Activated naive CD4-positive, alpha-beta T cell treated with anti-CD3 and anti-CD28 coated beads for 36 hours (primary cell): ENCODE data around the gene AKR1C1. TPM values are rescaled to one million over a fixed set of nuclear protein-coding genes. Genes with fewer than 3 reads are reported as not detected.
"Not testable (repeated sequence)": the region's sequence is repeated elsewhere in the genome, so short reads cannot be mapped to it uniquely, and the experiment has no call there.

Source experiments
- CTCF ChIA-PET: fragments of 350-600 bp; sonication (Branson Sonifier 250); formaldehyde crosslinking; loops from one replicate; lab custom pipeline; 2021; ENCODE audit warnings: antibody characterized with exemption; lab: Charles Lee
- DNase-seq: peaks from one replicate; pipeline ENCODE4 v3.0.0-alpha.2; 2020
- H3K27ac Mint-ChIP-seq: one replicate; pipeline ENCODE4 v1.8.0; 2021; ENCODE audit warnings: mild to moderate bottlenecking, mixed read lengths
- H3K27me3 Mint-ChIP-seq: one replicate; pipeline ENCODE4 v1.8.0; 2021; ENCODE audit warnings: low read depth, mixed read lengths
- H3K36me3 Mint-ChIP-seq: one replicate; pipeline ENCODE4 v1.8.0; 2021; ENCODE audit warnings: low read depth, mixed read lengths
- H3K4me1 Mint-ChIP-seq: one replicate; pipeline ENCODE4 v1.8.0; 2021; ENCODE audit warnings: low read depth, mixed read lengths
- H3K4me3 Mint-ChIP-seq: one replicate; pipeline ENCODE4 v1.8.0; 2021; ENCODE audit warnings: mild to moderate bottlenecking, moderate library complexity, mixed read lengths
- H3K9me3 Mint-ChIP-seq: one replicate; pipeline ENCODE4 v1.8.0; 2021; ENCODE audit warnings: mixed read lengths
- intact Hi-C: fragments of 100-400 bp; cut with micrococcal nuclease; formaldehyde crosslinking; loops from one replicate; pipeline ENCODE4 v1.15.1; 2023
- total RNA-seq, 2 experiments: library from RNA; stranded (reverse); gene quantifications; one replicate each; pipeline ENCODE4 v1.2.3, GENCODE V29; 2021

AKR1C1 gene
- total RNA-seq, 2 experiments from 2014 or later: 0.41 to 1.1 TPM

DNA sequence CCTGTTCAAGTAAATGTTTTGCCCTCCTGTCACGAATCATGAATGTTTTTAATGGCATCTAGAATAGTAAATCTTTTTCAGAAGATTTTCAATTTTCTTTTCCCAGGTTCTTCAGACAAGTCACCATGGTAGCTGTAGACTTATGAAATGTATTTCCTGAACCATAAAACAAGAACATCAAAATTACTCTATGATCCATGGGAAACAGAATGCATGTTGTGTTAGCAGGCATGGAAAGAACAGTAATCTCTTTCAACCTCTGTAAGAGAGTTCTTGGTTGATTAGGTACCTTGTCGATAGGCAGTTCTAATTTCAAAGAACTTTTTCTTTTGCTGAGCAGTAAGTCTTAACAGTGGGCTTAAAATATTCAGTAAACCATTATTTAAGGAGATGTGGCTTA lies 17.6 kb downstream of the AKR1C1 start:
- Mint-ChIP-seq H3K36me3 (no peaks in the 10 kb centered on the region), H3K27ac (no peak overlapping the region), H3K4me1 (no peaks in the 10 kb centered on the region), H3K9me3 (no peaks in the 10 kb centered on the region), H3K4me3 (no peak overlapping the region), H3K27me3 (peaks cover 5% of the 10 kb centered on the region)
- CTCF ChIA-PET: no interaction called here
- DNase-seq: no peak
- intact Hi-C loops: no loop called here

DNA sequence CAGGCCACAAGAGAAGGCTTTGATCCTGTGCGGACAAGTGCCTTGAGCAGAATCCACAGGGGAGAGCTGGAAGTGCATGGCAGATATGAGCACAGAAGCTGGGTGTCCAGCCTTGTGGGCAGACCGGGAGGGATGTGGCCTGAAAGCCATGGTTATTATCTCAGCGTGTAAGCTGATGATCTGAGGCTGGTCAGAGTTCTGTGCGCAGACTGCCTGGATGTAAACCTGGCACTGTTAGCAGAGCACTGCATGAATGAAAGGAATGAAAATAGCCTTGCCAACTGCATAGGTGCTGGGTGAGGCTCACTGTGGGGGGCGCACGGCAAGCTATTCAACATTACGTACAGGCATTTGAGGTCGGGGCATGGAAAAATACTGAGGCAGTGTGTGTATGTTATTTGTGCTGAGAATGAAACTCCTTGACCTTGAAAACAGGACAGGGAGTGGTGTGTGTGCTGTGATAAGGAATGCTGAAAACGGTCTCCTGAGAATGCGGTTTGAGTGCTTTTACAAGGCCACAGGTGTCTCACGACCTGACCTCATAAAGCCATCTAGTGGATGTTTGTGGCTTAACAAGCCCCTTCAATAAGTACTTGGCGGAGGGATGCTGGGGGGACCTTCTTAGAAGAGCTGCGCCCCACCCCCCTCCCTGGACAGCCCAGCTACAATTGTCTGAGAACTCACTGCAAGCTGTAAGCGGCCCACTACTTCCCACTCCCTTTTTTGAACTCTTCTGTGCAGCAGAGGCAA lies 18.7 kb downstream of the AKR1C1 start:
- no peak overlapping the region for H3K4me3 Mint-ChIP-seq
- H3K27ac Mint-ChIP-seq: no peak overlapping the region
- peak; percentile 8 for DNase-seq
- H3K9me3 Mint-ChIP-seq: no peaks in the 10 kb centered on the region
- no peaks in the 10 kb centered on the region for H3K4me1 Mint-ChIP-seq
- H3K36me3 Mint-ChIP-seq: no peaks in the 10 kb centered on the region
- intact Hi-C loops: loop anchor here (1.0 kb wide), 1 partner anchor 133 kb away; no protein-coding TSS in a partner anchor
- peaks cover 5% of the 10 kb centered on the region for H3K27me3 Mint-ChIP-seq
- CTCF ChIA-PET: interaction anchor here (0.7 to 4.5 kb wide), 5 partner anchors 23 to 710 kb away, joined by 3 to 50 read pairs (median 3); no protein-coding TSS in a partner anchor

GRCh38 chr10:4982764-4983226 lies 19.6 kb downstream of the AKR1C1 start:
- DNase-seq: no peak
- peaks cover 5% of the 10 kb centered on the region for H3K27me3 Mint-ChIP-seq
- H3K27ac Mint-ChIP-seq: no peak overlapping the region
- no peaks in the 10 kb centered on the region for H3K9me3 Mint-ChIP-seq
- CTCF ChIA-PET: interaction anchor here (0.7 to 4.5 kb wide), 4 partner anchors 127 to 709 kb away, joined by 3 to 50 read pairs (median 3); no protein-coding TSS in a partner anchor
- intact Hi-C loops: loop anchor here (1.0 kb wide), 1 partner anchor 133 kb away; no protein-coding TSS in a partner anchor
- H3K4me3 Mint-ChIP-seq: no peak overlapping the region
- H3K36me3 Mint-ChIP-seq: no peaks in the 10 kb centered on the region
- no peaks in the 10 kb centered on the region for H3K4me1 Mint-ChIP-seq

- DNase-seq: no peak
- CTCF ChIA-PET: interaction anchor here (0.6 to 4.5 kb wide), 2 partner anchors 133 to 1306 kb away, joined by 3 to 50 read pairs; no protein-coding TSS in a partner anchor
- intact Hi-C loops: no loop called here
- H3K36me3 Mint-ChIP-seq: no peaks in the 10 kb centered on the region
- H3K4me1 Mint-ChIP-seq: no peaks in the 10 kb centered on the region
- H3K27ac Mint-ChIP-seq: no peak overlapping the region
- peaks cover 5% of the 10 kb centered on the region for H3K27me3 Mint-ChIP-seq
- H3K9me3 Mint-ChIP-seq: no peaks in the 10 kb centered on the region
- no peak overlapping the region for H3K4me3 Mint-ChIP-seq
These were observed 20.5 kb downstream of the AKR1C1 start for GRCh38 chr10:4983615-4984216.

DNA sequence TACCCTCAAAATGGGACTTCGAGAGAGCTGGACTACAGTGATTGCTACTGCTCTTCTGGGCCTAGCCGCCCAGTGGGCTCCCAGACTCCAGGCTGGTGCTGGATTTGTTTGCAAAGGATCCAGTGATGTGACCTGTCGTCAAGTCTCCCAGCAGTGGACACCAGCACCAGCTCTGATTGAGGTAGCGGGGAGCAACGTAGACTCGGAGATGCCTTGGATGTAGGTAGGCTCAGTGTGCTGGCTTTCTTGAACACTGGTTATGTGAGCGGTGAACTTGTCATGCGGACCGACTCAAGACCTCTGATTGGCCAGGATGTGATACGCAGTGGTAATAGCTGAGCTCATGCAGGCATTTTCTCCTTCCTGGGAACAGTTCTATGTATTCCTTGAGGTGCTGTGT lies 21.0 kb downstream of the AKR1C1 start:
- Mint-ChIP-seq H3K9me3 (no peaks in the 10 kb centered on the region), H3K27me3 (peaks cover 5% of the 10 kb centered on the region), H3K36me3 (no peaks in the 10 kb centered on the region), H3K4me1 (no peaks in the 10 kb centered on the region), H3K4me3 (no peak overlapping the region), H3K27ac (no peak overlapping the region)
- no peak for DNase-seq
- intact Hi-C loops: no loop called here
- CTCF ChIA-PET: interaction anchor here (0.6 to 4.5 kb wide), 2 partner anchors 134 to 1307 kb away, joined by 3 to 50 read pairs; no protein-coding TSS in a partner anchor

DNA sequence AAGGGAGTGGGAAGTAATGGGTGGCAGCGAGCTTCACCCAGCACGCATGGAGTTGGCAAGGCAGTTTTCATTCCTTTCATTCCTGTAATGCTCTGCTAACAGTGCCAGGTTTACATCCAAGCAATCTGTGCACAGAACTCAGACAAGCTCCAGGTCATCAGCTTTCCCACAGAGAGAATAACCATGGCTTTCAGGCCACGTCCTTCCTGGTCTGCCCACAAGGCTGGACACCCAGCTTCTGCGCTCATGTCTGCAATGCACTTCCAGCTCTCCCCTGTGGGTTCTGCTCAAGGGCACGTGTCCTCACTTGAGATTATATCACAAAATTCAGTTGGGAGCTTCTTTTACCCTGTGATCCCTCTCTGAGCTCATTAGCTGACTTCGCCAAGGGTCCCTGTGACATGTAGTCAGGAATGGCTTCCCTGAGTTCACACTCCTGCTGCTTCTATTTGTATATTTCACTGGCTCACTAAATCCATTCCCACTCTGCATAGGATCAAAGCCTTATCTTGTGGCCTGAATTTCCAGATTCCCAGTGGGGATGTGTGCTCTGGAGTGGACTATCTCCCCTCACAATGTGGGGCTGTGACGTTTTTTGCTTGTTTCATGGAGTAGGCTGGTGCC lies 21.9 kb downstream of the AKR1C1 start:
- Mint-ChIP-seq H3K36me3 (no peaks in the 10 kb centered on the region), H3K27me3 (peaks cover 5% of the 10 kb centered on the region), H3K9me3 (no peaks in the 10 kb centered on the region), H3K4me3 (no peak overlapping the region), H3K4me1 (no peaks in the 10 kb centered on the region), H3K27ac (no peak overlapping the region)
- no peak for DNase-seq
- intact Hi-C loops: no loop called here
- CTCF ChIA-PET: interaction anchor here (4.5 kb wide), 1 partner anchor 135 kb away, joined by 50 read pairs; no protein-coding TSS in a partner anchor

GRCh38 chr10:4988000-4988641 lies 24.9 kb downstream of the AKR1C1 start:
- intact Hi-C loops, DNase-seq, H3K27me3 Mint-ChIP-seq, H3K27ac Mint-ChIP-seq, CTCF ChIA-PET, H3K36me3 Mint-ChIP-seq, H3K4me3 Mint-ChIP-seq, H3K9me3 Mint-ChIP-seq, H3K4me1 Mint-ChIP-seq: not testable (repeated sequence)

DNA sequence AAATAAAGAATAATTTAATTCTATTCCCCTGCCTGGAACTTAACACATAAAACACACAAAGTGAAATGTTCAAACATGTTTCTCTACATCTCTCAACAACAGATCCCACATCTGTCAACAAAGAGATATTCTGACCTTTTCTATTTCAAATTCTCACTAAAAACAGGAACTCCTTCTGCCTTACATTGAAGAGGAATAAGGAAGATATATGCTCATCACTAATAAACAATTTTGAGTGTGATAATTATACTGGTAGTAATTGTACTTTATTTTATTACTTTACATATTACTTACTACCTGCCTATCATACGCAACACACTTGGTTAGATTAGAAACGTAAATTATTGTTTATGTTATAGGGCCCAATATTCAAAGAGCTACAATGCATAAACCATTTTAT lies 27.0 kb downstream of the AKR1C1 start:
- Mint-ChIP-seq H3K4me3 (no peak overlapping the region), H3K27ac (no peak overlapping the region), H3K27me3 (no peaks in the 10 kb centered on the region), H3K36me3 (no peaks in the 10 kb centered on the region), H3K4me1 (no peaks in the 10 kb centered on the region), H3K9me3 (no peaks in the 10 kb centered on the region)
- no peak for DNase-seq
- intact Hi-C loops: no loop called here
- CTCF ChIA-PET: interaction anchor here (0.6 to 1.3 kb wide), 2 partner anchors 175 to 333 kb away, joined by 3 read pairs; no protein-coding TSS in a partner anchor

DNA sequence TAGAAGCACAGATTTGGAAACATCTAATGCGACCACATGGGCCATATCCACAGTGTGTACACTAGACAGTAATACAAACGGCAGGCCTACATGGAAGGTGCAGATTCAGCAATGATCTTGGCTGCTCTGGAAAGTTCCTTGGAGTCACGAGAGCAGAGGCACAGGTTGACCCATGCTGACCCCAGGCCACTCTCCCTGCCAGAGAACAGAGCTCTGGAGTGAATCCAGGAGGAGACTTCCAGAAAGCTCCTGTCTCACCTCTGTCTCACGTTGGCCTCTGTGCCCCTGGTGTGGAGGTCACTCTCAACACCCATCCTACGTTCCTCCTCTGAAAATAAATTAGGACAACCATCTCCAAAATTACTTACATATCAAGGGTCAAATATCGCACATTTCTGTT lies 28.2 kb downstream of the AKR1C1 start:
- H3K9me3 Mint-ChIP-seq, H3K36me3 Mint-ChIP-seq, H3K4me1 Mint-ChIP-seq, H3K27me3 Mint-ChIP-seq, CTCF ChIA-PET, DNase-seq, H3K4me3 Mint-ChIP-seq, H3K27ac Mint-ChIP-seq, intact Hi-C loops: not testable (repeated sequence)

GRCh38 chr10:4992564-4992963 lies 29.3 kb downstream of the AKR1C1 start:
- H3K4me1 Mint-ChIP-seq, H3K9me3 Mint-ChIP-seq, CTCF ChIA-PET, H3K27ac Mint-ChIP-seq, DNase-seq, H3K4me3 Mint-ChIP-seq, intact Hi-C loops, H3K27me3 Mint-ChIP-seq, H3K36me3 Mint-ChIP-seq: not testable (repeated sequence)

GRCh38 chr10:4994260-4994659 lies 31.0 kb downstream of the AKR1C1 start:
- H3K4me3 Mint-ChIP-seq, H3K27ac Mint-ChIP-seq, H3K36me3 Mint-ChIP-seq: not testable (repeated sequence)

GRCh38 chr10:4998671-4999070 lies 35.5 kb downstream of the AKR1C1 start:
- Mint-ChIP-seq H3K4me1 (no peaks in the 10 kb centered on the region), H3K36me3 (no peaks in the 10 kb centered on the region), H3K27me3 (peaks cover 4% of the 10 kb centered on the region), H3K9me3 (no peaks in the 10 kb centered on the region), H3K4me3 (no peak overlapping the region), H3K27ac (no peak overlapping the region)
- CTCF ChIA-PET: no interaction called here
- no peak for DNase-seq
- intact Hi-C loops: no loop called here

More at GRCh38 chr10:4994260-4994659, 31.0 kb downstream of the AKR1C1 start:
- DNase-seq, intact Hi-C loops, H3K27me3 Mint-ChIP-seq, H3K9me3 Mint-ChIP-seq, H3K4me1 Mint-ChIP-seq, CTCF ChIA-PET: not testable (repeated sequence)
